ENCODE measurements around the gene TMC4. TPM values are rescaled to one million over a fixed set of nuclear protein-coding genes. Genes with fewer than 3 reads are reported as not detected.

The TMC4 gene
- total RNA-seq, 4 donors from 2014 or later: 91.5 to 386 (median 180) TPM

DNA sequence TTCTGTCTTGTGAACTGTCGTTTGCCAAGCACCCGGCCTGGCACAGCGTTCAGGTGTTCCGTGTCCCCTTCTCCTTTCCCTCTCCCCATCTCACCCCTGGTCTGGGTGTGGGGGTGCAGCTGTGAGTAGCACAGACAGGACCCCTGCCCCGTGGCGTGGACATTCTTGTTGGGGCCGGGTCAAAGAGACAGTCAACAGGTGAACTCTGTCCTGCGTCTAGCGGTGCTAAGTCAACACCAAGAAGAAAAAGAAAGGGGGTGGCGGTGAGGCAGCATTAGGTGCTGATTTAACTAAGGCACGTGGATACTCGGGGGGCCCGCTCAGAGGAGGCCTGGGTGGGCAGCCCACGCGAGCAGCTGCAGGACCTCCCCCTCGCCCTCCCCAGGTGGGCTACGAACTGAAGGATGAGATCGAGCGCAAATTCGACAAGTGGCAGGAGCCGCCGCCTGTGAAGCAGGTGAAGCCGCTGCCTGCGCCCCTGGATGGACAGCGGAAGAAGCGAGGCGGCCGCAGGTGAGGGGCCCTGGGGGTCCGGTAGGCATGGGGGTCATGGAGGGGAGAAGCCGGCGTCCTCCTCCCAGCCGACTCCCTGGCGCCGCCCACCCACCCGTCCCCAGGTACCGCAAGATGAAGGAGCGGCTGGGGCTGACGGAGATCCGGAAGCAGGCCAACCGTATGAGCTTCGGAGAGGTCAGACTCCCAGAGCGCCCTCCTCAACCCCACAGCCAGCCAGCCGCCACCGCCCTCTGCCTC lies 45.1 kb downstream of the TMC4 start:
- Histone ChIP-seq H3K4me1 (no peaks in the 10 kb centered on the region), H3K36me3 (peaks cover 0 to 64% (median 13%) of the 10 kb centered on the region in 4 donors), H3K27ac (no peak overlapping the region), H3K4me3 (no peak overlapping the region), H3K9me3 (no peaks in the 10 kb centered on the region), H3K27me3 (no peaks in the 10 kb centered on the region)
- 91 to 96% methylated on average over 18 to 41 of the region's 44 CpGs for WGBS, 2 donors (ENCODE audit: low coverage in 1 of 2)
- in situ Hi-C loops (cut with MboI; ENCODE audit: low pct_ligation_motif_present in 1 of 4, low pct_unique_long_range_greater_than_20kb in 1 of 4, low sequenced_read_pairs in 3 of 4): no loop called here
- no peak for DNase-seq
- TF ChIP-seq, protein P1, sequence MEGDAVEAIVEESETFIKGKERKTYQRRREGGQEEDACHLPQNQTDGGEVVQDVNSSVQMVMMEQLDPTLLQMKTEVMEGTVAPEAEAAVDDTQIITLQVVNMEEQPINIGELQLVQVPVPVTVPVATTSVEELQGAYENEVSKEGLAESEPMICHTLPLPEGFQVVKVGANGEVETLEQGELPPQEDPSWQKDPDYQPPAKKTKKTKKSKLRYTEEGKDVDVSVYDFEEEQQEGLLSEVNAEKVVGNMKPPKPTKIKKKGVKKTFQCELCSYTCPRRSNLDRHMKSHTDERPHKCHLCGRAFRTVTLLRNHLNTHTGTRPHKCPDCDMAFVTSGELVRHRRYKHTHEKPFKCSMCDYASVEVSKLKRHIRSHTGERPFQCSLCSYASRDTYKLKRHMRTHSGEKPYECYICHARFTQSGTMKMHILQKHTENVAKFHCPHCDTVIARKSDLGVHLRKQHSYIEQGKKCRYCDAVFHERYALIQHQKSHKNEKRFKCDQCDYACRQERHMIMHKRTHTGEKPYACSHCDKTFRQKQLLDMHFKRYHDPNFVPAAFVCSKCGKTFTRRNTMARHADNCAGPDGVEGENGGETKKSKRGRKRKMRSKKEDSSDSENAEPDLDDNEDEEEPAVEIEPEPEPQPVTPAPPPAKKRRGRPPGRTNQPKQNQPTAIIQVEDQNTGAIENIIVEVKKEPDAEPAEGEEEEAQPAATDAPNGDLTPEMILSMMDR (IDR thresholded peaks at IDR 0.05): no peak
- intact Hi-C loops (cut with DNase I; ENCODE audit: low total_unique reads): no loop called here

DNA sequence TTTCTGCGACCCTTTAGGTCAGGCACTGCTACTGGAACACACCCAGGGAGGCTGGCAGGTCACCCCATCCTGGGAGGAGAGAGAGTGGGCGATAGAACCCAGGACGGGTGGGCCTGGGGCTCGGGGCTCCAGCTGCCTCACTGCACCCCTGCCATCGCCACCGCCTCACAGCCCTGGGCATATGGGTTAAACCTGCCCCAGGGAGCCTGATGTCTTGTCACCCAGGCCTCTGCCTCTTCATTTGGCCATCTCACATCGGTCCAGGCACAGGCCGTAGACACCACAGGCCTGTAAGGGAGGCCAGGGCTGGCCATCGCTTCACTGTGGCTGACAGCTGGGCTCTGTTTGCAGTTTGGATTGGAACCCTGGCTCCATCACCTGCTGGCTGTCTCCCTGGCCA lies 47.2 kb downstream of the TMC4 start:
- H3K4me3 ChIP-seq: no peak overlapping the region
- intact Hi-C loops (cut with DNase I; ENCODE audit: low total_unique reads): no loop called here
- in situ Hi-C loops (cut with MboI; ENCODE audit: low pct_ligation_motif_present in 1 of 4, low pct_unique_long_range_greater_than_20kb in 1 of 4, low sequenced_read_pairs in 3 of 4): no loop called here
- DNase-seq: no peak
- H3K9me3 ChIP-seq: no peaks in the 10 kb centered on the region
- WGBS, 2 donors (ENCODE audit: low coverage in 1 of 2): 87% methylated on average over 9 of the region's 9 CpGs; no CpG with 5 or more reads in 1 of the 2 donors
- no peaks in the 10 kb centered on the region for H3K4me1 ChIP-seq
- H3K27ac ChIP-seq: no peak overlapping the region
- no peaks in the 10 kb centered on the region for H3K27me3 ChIP-seq
- no peak for TF ChIP-seq EP300 (IDR thresholded peaks at IDR 0.05; ENCODE audit: low read depth)
- no peak for TF ChIP-seq POLR2AphosphoS5 (IDR thresholded peaks at IDR 0.05)
- TF ChIP-seq, protein P1 (IDR thresholded peaks at IDR 0.05): no peak
- no peak for TF ChIP-seq POLR2A (IDR thresholded peaks at IDR 0.05)
- H3K36me3 ChIP-seq: peaks cover 0 to 75% (median 16%) of the 10 kb centered on the region in 4 donors

DNA sequence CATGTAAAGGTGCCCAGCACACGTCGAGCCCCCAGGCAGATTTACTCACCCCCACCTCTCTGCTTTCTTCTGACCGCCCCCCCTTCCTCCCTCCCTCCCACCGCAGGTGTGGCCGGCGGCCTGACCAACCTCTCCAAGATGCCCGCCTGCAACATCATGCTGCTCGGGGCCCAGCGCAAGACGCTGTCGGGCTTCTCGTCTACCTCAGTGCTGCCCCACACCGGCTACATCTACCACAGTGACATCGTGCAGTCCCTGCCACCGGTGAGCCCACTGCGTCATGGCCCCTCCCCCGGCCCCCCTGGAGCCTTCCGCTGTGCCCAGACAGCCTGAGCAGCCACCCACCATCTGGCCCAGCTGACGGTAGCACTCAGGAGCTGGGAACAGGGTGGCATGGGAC lies 48.6 kb downstream of the TMC4 start:
- Histone ChIP-seq H3K36me3 (peaks cover 0 to 79% (median 14%) of the 10 kb centered on the region in 4 donors), H3K27me3 (no peaks in the 10 kb centered on the region), H3K9me3 (no peaks in the 10 kb centered on the region), H3K4me3 (no peak overlapping the region), H3K27ac (no peak overlapping the region), H3K4me1 (no peaks in the 10 kb centered on the region)
- WGBS, 2 donors (ENCODE audit: low coverage in 1 of 2): 93% methylated on average over 18 of the region's 19 CpGs; no CpG with 5 or more reads in 1 of the 2 donors
- intact Hi-C loops (cut with DNase I; ENCODE audit: low total_unique reads): loop anchor here (5.0 kb wide), 1 partner anchor 1148 kb away; no protein-coding TSS in a partner anchor
- TF ChIP-seq POLR2AphosphoS5 (IDR thresholded peaks at IDR 0.05) (no peak), POLR2A (IDR thresholded peaks at IDR 0.05) (no peak), EP300 (IDR thresholded peaks at IDR 0.05; ENCODE audit: low read depth) (no peak)
- TF ChIP-seq, protein P1 (IDR thresholded peaks at IDR 0.05): no peak
- in situ Hi-C loops (cut with MboI; ENCODE audit: low pct_ligation_motif_present in 1 of 4, low pct_unique_long_range_greater_than_20kb in 1 of 4, low sequenced_read_pairs in 3 of 4): no loop called here
- DNase-seq: no peak

DNA sequence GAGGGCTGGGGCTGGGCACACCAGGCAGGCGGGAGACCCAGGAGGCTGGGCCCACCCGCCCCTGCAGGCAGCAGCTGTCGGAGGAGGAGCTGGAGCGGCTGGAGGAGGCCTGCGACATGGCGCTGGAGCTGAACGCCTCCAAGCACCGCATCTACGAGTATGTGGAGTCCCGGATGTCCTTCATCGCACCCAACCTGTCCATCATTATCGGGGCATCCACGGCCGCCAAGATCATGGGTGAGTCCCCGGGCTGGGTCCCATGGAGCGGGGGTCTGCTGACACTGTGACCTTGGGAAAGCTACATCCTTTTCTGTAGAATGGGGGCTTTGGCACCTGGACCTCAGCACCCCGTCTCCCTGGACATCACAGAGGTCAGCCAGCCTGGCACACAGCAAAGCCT lies 49.3 kb downstream of the TMC4 start:
- Histone ChIP-seq H3K27ac (no peak overlapping the region), H3K4me3 (no peak overlapping the region), H3K4me1 (no peaks in the 10 kb centered on the region), H3K36me3 (peaks cover 0 to 75% (median 12%) of the 10 kb centered on the region in 4 donors), H3K9me3 (no peaks in the 10 kb centered on the region), H3K27me3 (no peaks in the 10 kb centered on the region)
- WGBS, 2 donors (ENCODE audit: low coverage in 1 of 2): 92% methylated on average over 17 of the region's 17 CpGs; no CpG with 5 or more reads in 1 of the 2 donors
- in situ Hi-C loops (cut with MboI; ENCODE audit: low pct_ligation_motif_present in 1 of 4, low pct_unique_long_range_greater_than_20kb in 1 of 4, low sequenced_read_pairs in 3 of 4): no loop called here
- intact Hi-C loops (cut with DNase I; ENCODE audit: low total_unique reads): loop anchor here (5.0 kb wide), 1 partner anchor 1149 kb away; no protein-coding TSS in a partner anchor
- no peak for TF ChIP-seq POLR2A (IDR thresholded peaks at IDR 0.05)
- no peak for TF ChIP-seq POLR2AphosphoS5 (IDR thresholded peaks at IDR 0.05)
- TF ChIP-seq, protein P1 (IDR thresholded peaks at IDR 0.05): no peak
- TF ChIP-seq EP300 (IDR thresholded peaks at IDR 0.05; ENCODE audit: low read depth): no peak
- no peak for DNase-seq
